Fibroblast of lung (primary cell): ENCODE data around the gene RETN. TPM values are rescaled to one million over a fixed set of nuclear protein-coding genes. Genes with fewer than 3 reads are reported as not detected.

Experiments
- DNase-seq, 2 donors: peaks; one replicate each; pipeline versions ENCODE4 v3.0.0 to v3.0.0-alpha.2; 2010; ENCODE audit warnings: low read depth in 2 of 2
- H2AFZ ChIP-seq: 2 replicates; pipeline ENCODE4 v1.5.1; 2012; ENCODE audit warnings: low read length, control low read depth, inconsistent platforms
- H3K27ac ChIP-seq: 2 replicates; pipeline ENCODE4 v1.5.1; 2011; ENCODE audit warnings: low read length, control low read depth; ENCODE audit not compliant: insufficient read depth
- H3K27me3 ChIP-seq: 2 replicates; pipeline ENCODE4 v1.5.1; 2011; ENCODE audit warnings: mild to moderate bottlenecking, low read length; ENCODE audit not compliant: control insufficient read depth, insufficient read depth
- H3K36me3 ChIP-seq: 2 replicates; pipeline ENCODE4 v1.5.1; 2011; ENCODE audit warnings: low read length; ENCODE audit not compliant: control insufficient read depth, insufficient read depth
- H3K4me1 ChIP-seq: 2 replicates; pipeline ENCODE4 v1.5.1; 2011; ENCODE audit warnings: low read length; ENCODE audit not compliant: control insufficient read depth, insufficient read depth; ENCODE audit errors: extremely low read depth
- H3K4me2 ChIP-seq: 2 replicates; pipeline ENCODE4 v1.5.1; 2011; ENCODE audit warnings: low read length, control low read depth; ENCODE audit not compliant: insufficient read depth; ENCODE audit errors: extremely low read depth
- H3K4me3 ChIP-seq, 4 experiments: fragments of 200-600 bp in 1 of 4; sonication (generic) in 1 of 4; replicated peaks in 1 of 4; 2 replicates each; pipeline ENCODE4 v1.5.1; 2011 to 2016; ENCODE audit warnings: low read length in 4 of 4, low read depth in 3 of 4, mild to moderate bottlenecking in 3 of 4, control low read depth in 2 of 4, inconsistent platforms in 1 of 4, mixed read lengths in 1 of 4; ENCODE audit not compliant: insufficient read depth in 1 of 4; ENCODE audit errors: control extremely low read depth in 1 of 4
- H3K79me2 ChIP-seq: 2 replicates; pipeline ENCODE4 v1.5.1; 2012; ENCODE audit warnings: mild to moderate bottlenecking, low read length, inconsistent platforms; ENCODE audit not compliant: control insufficient read depth, insufficient read depth
- H3K9ac ChIP-seq: 2 replicates; pipeline ENCODE4 v1.5.1; 2011; ENCODE audit warnings: mild to moderate bottlenecking, low read length, control low read depth; ENCODE audit not compliant: insufficient read depth
- H3K9me3 ChIP-seq: 2 replicates; pipeline ENCODE4 v1.5.1; 2012; ENCODE audit warnings: low read depth, low read length; ENCODE audit not compliant: control insufficient read depth, insufficient read depth
- H4K20me1 ChIP-seq: 2 replicates; pipeline ENCODE4 v1.5.1; 2011; ENCODE audit warnings: low read length; ENCODE audit not compliant: control insufficient read depth, insufficient read depth; ENCODE audit errors: extremely low read depth
- EZH2 ChIP-seq: IDR thresholded peaks from 2 replicates; pipeline ENCODE4 v1.5.1; 2012; ENCODE audit warnings: low read length, control low read depth, mild to moderate bottlenecking; ENCODE audit errors: missing control alignments
- polyA plus RNA-seq, 2 donors: library from polyadenylated mRNA; depleted of rRNA in 1 of 2; stranded (reverse) in 1 of 2; unstranded in 1 of 2; fragments of >200 nt; gene quantifications; 2 replicates each; pipeline ENCODE4 v1.2.1, GENCODE V29; 2011 to 2012; ENCODE audit warnings: missing spikeins in 1 of 2
- total RNA-seq: library from RNA; depleted of rRNA; stranded (reverse); fragments of >200 nt; gene quantifications from 2 replicates; pipeline ENCODE4 v1.2.1, GENCODE V29; 2014
- TF ChIP-seq, protein P1 (sequence below), 2 donors: IDR thresholded peaks in 1 of 2; conservative IDR thresholded peaks in 1 of 2; 1 replicate in 1 of 2; 2 replicates in 1 of 2; pipeline ENCODE4 v1.5.1; 2011 to 2012; ENCODE audit warnings: low read length in 2 of 2, control low read depth in 1 of 2, inconsistent platforms in 1 of 2, low read depth in 1 of 2, mild to moderate bottlenecking in 1 of 2

RETN gene
- total and polyA plus RNA-seq, 2 donors (not counting 1 experiment from before 2014, with no cell fraction given), result not detected

DNA sequence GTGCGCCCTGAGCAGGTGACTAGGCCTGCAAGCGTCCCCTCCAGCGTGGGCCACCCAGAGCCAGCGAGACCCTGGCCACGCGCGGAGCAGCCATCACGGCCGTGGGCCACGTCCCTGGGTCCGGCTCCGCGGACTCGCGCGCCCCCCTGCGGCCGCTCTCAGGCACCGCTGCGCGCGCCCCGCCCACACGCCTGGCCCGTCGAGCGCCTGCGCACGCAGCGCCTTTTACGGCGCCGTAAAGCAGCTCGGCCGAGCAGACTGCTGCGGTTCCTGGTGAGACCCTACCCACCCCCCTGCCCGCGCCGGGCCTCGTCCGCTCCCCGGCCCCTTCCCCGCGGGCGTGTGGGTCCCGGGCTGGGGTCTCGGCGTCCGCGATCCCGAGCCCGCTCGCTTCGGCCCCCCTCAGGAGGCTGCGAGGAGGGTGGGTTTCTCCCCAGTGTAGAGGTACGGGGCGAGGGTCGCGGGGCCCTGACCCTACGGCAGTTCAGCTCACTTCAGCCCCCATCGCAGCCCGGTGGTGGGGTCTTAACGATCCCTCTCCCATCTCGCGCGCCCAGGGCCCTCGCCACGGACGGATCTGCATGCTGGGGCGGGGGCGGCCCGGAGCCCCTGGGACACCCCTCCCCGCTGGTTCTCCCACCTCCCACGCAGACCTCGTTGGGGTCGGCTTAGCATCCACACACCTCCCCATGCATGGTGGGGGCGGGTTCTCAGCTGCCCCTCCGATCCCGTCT, 11.9 kb downstream of the RETN start, which contains the start of gene TRAPPC5:
TSS of gene TRAPPC5 (plus strand) at position 228 of the 734 bp plus-strand sequence. CDS start 1,421 bp downstream, outside the sequence.
- Histone ChIP-seq H3K27ac (peak within 1 kb of the TSS; percentile 71), H3K79me2 (peaks cover 7% of the 10 kb centered on the region), H4K20me1 (no peaks in the 10 kb centered on the region), H3K27me3 (peaks cover 2% of the 10 kb centered on the region), H2AFZ (peak within 1 kb of the TSS; percentile 62), H3K36me3 (peaks cover 4% of the 10 kb centered on the region), H3K4me2 (peak within 1 kb of the TSS; percentile 100), H3K9me3 (no peaks in the 10 kb centered on the region), H3K9ac (peak within 1 kb of the TSS; percentile 84), H3K4me1 (no peaks in the 10 kb centered on the region), H3K4me3 (peak within 1 kb of the TSS; percentile 76 to 98 (median 90))
- TF ChIP-seq, protein P1, sequence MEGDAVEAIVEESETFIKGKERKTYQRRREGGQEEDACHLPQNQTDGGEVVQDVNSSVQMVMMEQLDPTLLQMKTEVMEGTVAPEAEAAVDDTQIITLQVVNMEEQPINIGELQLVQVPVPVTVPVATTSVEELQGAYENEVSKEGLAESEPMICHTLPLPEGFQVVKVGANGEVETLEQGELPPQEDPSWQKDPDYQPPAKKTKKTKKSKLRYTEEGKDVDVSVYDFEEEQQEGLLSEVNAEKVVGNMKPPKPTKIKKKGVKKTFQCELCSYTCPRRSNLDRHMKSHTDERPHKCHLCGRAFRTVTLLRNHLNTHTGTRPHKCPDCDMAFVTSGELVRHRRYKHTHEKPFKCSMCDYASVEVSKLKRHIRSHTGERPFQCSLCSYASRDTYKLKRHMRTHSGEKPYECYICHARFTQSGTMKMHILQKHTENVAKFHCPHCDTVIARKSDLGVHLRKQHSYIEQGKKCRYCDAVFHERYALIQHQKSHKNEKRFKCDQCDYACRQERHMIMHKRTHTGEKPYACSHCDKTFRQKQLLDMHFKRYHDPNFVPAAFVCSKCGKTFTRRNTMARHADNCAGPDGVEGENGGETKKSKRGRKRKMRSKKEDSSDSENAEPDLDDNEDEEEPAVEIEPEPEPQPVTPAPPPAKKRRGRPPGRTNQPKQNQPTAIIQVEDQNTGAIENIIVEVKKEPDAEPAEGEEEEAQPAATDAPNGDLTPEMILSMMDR (conservative IDR thresholded peaks at IDR 0.05 in 1 of 2, IDR thresholded peaks at IDR 0.05 in 1 of 2; ENCODE audit: low read depth in 1 of 2, low read length in 2 of 2), result peak; percentile 40 to 76
- TF ChIP-seq EZH2, result no peak
- peak; percentile 71 to 78 for DNase-seq

DNA sequence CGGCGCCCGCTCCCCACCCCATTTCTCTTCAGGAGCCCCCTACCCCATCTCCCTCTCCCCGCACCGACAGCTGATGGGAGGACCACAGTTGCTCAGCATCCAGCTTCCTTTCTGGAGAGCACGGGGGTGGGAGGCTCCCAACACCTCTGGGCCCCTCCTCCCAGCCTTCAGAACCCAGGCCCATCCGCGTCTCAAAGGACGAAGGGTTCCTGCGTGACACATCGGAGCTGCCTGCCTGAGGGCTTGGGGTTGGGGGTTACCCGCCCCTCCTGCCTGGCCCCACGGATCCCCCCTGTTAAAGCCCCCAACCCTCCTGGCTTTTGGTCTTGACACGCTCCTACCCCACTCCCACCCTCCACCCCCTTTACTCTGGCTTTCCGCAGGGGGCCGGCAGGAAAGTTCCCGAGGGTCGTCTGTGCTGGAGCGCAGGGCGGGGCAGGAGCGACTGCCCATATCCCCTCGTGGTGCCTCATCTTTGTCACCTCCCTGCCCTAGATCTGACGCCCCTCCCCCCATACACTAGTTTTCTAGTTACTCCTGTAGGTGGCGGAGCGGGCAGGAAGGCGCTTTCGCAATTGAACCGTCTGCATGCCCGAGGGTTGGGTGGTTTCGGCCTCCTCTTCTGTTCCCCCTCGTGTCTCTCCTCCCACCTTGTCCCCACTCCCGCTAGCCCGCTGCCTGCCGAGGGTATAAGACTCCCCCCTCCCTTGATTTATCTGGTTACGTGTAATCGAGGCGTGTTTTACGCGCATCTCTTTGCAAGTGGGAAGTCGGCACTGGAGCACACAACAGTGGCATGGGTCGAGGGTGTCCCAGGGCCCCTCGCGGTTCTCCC, 12.7 kb downstream of the RETN start:
- peak; percentile 60 to 77 for DNase-seq
- Histone ChIP-seq H3K4me2 (peak overlapping the region; percentile 100), H3K9me3 (no peaks in the 10 kb centered on the region), H3K79me2 (peaks cover 7% of the 10 kb centered on the region), H3K36me3 (peaks cover 4% of the 10 kb centered on the region), H3K4me3 (peak overlapping the region; percentile 76 to 98 (median 90)), H2AFZ (peak overlapping the region; percentile 59), H3K4me1 (no peaks in the 10 kb centered on the region), H4K20me1 (no peaks in the 10 kb centered on the region), H3K27me3 (peaks cover 2% of the 10 kb centered on the region), H3K27ac (peak overlapping the region; percentile 71), H3K9ac (peak overlapping the region; percentile 84)
- TF ChIP-seq, protein P1 (conservative IDR thresholded peaks at IDR 0.05 in 1 of 2, IDR thresholded peaks at IDR 0.05 in 1 of 2; ENCODE audit: low read depth in 1 of 2, low read length in 2 of 2), result peak; percentile 66 to 69
- TF ChIP-seq EZH2, result no peak
